A549 (cell line): ENCODE measurements around the gene IFI27L2.

Experiments used
- BHLHE40 ChIP-seq: IDR thresholded peaks from 2 replicates; pipeline ENCODE4 v1.6.1; 2012; ENCODE audit warnings: low read depth, low read length, inconsistent platforms
- CHD2 ChIP-seq: fragments of 150-350 bp; IDR thresholded peaks from 2 replicates; pipeline ENCODE4 v1.6.1; 2014; ENCODE audit warnings: low read length; ENCODE audit not compliant: partially characterized antibody
- KDM1A ChIP-seq: fragments of 200-600 bp; sonication (generic); IDR thresholded peaks from 2 replicates; pipeline ENCODE4 v1.6.1; 2016; ENCODE audit warnings: low read depth, mild to moderate bottlenecking
- POLR2A ChIP-seq: IDR thresholded peaks from 2 replicates; pipeline ENCODE4 v1.6.1; 2012; ENCODE audit warnings: mild to moderate bottlenecking, low read length
- TF ChIP-seq, protein P1 (sequence below): fragments of >200 bp; sonication (Bioruptor Twin); formaldehyde crosslinking; IDR thresholded peaks from 3 replicates; pipeline ENCODE4 v1.5.1; 2016
- TF ChIP-seq, protein P2 (sequence below): fragments of 450-650 bp; IDR thresholded peaks from 2 replicates; pipeline ENCODE4 v1.6.1; 2014; ENCODE audit warnings: antibody characterized with exemption
- TF ChIP-seq, protein P3 (sequence below): fragments of 250-450 bp; sonication (Bioruptor Pico); IDR thresholded peaks from 2 replicates; pipeline ENCODE4 v1.5.0; 2021; ENCODE audit warnings: mild to moderate bottlenecking, moderate library complexity, borderline replicate concordance
- TF ChIP-seq, protein P4 (sequence below): IDR thresholded peaks from 2 replicates; pipeline ENCODE4 v1.6.1; 2012

DNA sequence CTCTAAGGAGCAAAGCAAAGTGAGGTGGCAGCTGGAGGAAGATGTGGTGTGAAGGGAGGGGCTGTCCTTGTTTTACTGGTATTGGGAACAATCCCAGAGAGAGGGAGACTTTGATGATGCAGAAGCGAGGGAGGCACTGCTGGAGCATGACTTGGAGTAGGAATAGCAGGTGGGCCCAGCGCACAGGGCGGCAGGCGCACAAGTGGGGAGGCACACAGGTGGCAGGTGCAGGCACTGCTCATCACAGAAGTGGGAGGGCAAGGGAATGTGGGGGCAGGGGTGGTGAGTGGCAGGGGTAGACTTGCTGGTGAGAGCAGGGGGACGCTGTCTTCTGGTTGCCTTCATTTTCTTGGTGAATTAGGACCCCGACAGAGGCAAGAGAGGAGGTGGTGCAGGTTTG lies 30.4 kb downstream of the IFI27L2 start:
- TF ChIP-seq BHLHE40 (no peak), POLR2A (no peak), KDM1A (no peak), CHD2 (no peak)
- TF ChIP-seq, protein P1, sequence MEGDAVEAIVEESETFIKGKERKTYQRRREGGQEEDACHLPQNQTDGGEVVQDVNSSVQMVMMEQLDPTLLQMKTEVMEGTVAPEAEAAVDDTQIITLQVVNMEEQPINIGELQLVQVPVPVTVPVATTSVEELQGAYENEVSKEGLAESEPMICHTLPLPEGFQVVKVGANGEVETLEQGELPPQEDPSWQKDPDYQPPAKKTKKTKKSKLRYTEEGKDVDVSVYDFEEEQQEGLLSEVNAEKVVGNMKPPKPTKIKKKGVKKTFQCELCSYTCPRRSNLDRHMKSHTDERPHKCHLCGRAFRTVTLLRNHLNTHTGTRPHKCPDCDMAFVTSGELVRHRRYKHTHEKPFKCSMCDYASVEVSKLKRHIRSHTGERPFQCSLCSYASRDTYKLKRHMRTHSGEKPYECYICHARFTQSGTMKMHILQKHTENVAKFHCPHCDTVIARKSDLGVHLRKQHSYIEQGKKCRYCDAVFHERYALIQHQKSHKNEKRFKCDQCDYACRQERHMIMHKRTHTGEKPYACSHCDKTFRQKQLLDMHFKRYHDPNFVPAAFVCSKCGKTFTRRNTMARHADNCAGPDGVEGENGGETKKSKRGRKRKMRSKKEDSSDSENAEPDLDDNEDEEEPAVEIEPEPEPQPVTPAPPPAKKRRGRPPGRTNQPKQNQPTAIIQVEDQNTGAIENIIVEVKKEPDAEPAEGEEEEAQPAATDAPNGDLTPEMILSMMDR: no peak
- TF ChIP-seq, protein P2, sequence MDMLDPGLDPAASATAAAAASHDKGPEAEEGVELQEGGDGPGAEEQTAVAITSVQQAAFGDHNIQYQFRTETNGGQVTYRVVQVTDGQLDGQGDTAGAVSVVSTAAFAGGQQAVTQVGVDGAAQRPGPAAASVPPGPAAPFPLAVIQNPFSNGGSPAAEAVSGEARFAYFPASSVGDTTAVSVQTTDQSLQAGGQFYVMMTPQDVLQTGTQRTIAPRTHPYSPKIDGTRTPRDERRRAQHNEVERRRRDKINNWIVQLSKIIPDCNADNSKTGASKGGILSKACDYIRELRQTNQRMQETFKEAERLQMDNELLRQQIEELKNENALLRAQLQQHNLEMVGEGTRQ: no peak
- TF ChIP-seq, protein P3, sequence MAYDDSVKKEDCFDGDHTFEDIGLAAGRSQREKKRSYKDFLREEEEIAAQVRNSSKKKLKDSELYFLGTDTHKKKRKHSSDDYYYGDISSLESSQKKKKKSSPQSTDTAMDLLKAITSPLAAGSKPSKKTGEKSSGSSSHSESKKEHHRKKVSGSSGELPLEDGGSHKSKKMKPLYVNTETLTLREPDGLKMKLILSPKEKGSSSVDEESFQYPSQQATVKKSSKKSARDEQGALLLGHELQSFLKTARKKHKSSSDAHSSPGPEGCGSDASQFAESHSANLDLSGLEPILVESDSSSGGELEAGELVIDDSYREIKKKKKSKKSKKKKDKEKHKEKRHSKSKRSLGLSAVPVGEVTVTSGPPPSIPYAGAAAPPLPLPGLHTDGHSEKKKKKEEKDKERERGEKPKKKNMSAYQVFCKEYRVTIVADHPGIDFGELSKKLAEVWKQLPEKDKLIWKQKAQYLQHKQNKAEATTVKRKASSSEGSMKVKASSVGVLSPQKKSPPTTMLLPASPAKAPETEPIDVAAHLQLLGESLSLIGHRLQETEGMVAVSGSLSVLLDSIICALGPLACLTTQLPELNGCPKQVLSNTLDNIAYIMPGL: no peak
- TF ChIP-seq, protein P4, sequence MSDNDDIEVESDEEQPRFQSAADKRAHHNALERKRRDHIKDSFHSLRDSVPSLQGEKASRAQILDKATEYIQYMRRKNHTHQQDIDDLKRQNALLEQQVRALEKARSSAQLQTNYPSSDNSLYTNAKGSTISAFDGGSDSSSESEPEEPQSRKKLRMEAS: no peak
